ENCODE results near the gene AHDC1.

Gene AHDC1

DNA sequence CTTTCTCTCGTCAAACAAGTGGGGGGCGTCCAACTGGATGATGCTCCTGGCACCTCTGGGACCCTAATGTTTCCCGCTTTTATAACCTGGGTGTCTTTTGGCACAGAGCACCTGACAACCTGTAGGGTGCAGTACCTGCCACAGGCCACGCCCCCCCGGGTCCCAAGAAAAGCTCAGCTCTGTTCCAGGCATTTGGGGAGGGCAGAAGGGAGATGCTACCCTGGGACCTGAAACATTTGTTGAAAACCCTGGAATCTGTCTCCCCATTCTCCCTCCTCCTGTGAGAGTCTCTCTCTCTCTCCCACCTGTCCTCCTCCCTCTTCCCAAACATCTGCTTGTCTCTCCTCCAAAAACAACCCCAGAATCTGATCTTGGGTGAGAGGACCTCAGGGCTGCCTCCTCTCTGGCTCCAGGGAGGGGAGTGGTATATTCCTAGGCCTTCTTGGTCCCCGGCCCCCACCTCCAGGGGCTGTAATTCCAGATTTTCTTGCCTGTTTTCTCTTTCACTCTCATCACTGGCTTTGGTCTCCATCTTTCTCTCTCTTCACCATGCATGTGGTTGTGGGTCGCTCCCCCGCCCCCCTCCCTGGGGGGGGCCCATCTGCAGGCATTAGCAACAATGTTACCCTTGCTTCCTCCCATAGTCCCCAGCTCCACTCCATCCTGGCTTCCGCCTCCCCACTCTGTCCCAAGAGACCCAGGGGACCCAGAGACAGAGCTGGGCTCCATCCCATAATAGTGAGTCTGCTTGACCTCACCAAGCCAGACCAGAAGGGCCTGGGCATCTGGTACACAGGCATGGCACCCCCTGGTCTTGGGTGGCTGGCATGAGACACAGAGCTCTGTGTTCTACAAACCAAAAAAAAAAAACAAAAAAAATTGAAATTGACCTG is 4.1 kb downstream of the AHDC1 start:
- TF ChIP-seq, protein P1, sequence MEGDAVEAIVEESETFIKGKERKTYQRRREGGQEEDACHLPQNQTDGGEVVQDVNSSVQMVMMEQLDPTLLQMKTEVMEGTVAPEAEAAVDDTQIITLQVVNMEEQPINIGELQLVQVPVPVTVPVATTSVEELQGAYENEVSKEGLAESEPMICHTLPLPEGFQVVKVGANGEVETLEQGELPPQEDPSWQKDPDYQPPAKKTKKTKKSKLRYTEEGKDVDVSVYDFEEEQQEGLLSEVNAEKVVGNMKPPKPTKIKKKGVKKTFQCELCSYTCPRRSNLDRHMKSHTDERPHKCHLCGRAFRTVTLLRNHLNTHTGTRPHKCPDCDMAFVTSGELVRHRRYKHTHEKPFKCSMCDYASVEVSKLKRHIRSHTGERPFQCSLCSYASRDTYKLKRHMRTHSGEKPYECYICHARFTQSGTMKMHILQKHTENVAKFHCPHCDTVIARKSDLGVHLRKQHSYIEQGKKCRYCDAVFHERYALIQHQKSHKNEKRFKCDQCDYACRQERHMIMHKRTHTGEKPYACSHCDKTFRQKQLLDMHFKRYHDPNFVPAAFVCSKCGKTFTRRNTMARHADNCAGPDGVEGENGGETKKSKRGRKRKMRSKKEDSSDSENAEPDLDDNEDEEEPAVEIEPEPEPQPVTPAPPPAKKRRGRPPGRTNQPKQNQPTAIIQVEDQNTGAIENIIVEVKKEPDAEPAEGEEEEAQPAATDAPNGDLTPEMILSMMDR (IDR thresholded peaks at IDR 0.05; ENCODE audit: extremely low read depth, missing control alignments), result no peak

DNA sequence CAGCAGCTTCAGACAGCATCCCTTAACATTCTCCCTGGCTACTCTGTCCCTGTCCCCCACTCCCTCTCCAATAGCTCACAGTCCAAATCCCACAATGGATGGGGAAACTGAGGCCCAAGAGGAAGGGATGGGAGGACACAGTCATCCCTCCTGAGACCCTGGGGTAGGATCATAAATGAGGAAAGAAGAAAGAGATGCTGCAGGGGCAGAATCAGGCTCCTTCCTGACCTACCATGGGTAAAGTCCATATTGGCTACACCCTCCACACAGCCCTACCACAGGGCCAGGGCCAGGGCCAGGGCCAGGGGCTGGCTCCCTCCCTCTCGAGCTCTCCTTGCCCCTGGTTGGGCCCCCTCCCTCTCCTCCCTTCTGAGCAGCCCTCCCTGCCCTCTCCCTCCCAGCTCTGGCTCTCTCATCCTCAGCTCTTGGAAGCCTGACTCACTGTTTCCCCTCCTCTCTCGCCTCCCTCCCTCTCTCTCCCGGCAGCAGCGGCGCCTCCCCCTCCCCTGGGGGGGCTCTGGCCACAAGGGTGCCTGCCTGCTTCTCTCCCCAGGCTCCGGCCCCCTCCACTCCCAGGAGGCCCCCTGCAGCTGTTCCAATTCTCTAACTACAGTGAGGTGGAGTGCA is 4.9 kb downstream of the AHDC1 start:
- TF ChIP-seq, protein P1 (IDR thresholded peaks at IDR 0.05; ENCODE audit: extremely low read depth, missing control alignments), result no peak
- no peak for DNase-seq (ENCODE audit: low spot score)

More for the DNA sequence above, 4.1 kb downstream of the AHDC1 start:
- no peak for DNase-seq (ENCODE audit: low spot score)

DNA sequence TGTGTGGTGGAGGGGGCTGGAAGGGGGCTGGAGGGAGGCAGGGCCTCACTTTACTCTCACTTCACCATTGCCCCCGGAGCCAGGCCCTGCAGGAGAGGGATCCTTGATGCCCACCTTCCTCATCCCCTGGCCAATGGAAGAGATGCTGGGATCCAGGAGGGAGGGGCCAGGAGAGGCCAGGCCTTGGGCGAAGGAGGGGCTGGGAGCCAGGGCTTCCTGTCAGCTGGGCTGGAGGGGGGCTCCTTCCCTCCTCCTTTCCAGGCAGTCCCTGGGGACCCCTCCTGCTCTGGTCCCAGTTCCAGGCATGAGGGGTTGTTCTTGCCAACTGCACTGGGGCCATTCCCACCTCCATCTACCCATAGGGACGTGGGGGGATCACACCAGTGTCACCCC is 5.7 kb downstream of the AHDC1 start:
- no peak for DNase-seq (ENCODE audit: low spot score)
- TF ChIP-seq, protein P1 (IDR thresholded peaks at IDR 0.05; ENCODE audit: extremely low read depth, missing control alignments), result no peak

DNA sequence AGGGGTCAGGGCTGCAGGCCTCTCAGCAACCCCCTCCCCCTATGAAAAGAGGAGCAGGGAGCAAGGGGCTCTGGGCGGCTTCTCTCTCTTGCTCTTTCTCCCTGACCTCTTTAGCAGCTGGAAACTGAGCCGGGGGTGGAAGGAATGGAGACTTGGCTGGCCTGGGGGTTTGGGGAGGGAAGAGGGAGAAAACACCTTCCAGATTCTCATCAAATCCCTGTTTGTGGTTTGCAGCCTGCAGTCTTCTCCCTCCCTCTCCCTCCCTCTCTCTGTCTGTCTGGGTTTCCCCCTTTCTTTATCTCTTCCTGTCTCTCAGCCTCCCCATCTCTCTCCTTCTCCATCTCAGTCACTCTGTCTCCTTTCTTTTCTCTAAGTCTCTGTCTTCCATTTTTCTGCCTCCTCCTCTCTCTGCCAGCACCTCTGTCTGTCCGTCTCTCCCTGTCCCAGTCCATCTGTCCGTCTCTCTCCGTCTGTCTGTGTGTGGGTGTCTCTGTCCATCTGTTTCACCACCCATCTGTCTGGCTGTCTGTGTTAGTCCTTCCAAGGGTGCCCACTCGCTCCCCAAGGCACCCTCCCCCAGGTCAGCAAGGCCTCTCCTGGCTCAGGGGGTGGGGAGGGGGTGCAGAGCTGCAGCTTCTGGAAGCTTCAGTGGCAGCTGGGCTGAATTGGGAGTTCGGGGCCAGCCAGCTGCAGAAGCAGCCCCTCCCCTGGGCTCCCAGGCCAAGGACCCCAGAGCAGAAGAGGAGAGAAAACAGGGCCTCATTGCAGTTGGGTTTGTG is 6.2 kb downstream of the AHDC1 start:
- DNase-seq (ENCODE audit: low spot score), result no peak
- TF ChIP-seq, protein P1 (IDR thresholded peaks at IDR 0.05; ENCODE audit: extremely low read depth, missing control alignments), result no peak

DNA sequence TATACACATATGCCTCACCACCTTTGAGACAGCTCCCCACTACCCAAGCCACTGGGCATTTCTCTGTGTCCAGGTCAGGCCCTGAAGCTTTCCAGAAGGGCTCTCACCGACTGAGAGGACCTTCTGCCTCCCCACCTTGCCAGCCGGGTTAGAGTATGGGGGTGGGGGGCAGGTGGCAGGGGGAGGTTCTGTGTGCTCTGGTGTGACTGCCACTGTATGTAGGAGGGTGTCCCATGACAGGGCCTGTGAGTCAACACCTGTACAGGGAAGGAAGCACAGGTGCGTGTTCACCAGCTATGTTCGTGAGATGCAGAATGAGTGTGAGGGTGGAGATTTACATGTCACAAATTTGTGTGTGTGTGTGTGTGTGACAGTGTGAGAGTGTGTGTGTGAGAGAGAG is 7.0 kb downstream of the AHDC1 start:
- TF ChIP-seq, protein P1 (IDR thresholded peaks at IDR 0.05; ENCODE audit: extremely low read depth, missing control alignments), result no peak
- no peak for DNase-seq (ENCODE audit: low spot score)

DNA sequence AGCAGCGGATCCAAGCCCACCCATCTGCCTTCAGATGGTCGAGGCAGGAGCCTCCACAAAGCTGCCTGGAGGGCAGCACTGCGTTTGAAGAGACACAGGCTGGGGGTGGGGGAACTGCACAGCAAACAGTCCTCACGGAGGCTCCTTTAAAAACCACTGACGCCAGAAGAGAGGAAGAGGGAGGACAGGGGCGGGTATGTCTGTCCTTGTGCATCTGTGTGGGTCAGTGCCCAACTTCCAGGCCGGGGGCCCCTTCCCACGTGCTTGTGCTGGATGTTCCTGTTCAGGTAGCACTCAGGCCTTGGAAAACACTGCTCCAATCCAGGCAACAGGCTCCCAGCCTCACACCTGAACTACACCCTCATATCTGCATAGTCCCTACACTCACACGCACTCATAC is 7.7 kb downstream of the AHDC1 start:
- TF ChIP-seq, protein P1 (IDR thresholded peaks at IDR 0.05; ENCODE audit: extremely low read depth, missing control alignments), result no peak
- DNase-seq (ENCODE audit: low spot score), result no peak

All from GM20000 (cell line).